AG08395 (cell line): Measurements from ENCODE around the gene RPL18.
A peak's percentile ranks its signal among the peaks of the same experiment; 100 is the strongest.

Experiments used
- DNase-seq: peaks from one replicate; pipeline ENCODE4 v3.0.0; 2012; ENCODE audit warnings: mixed read lengths, low spot score

RPL18 gene

DNA sequence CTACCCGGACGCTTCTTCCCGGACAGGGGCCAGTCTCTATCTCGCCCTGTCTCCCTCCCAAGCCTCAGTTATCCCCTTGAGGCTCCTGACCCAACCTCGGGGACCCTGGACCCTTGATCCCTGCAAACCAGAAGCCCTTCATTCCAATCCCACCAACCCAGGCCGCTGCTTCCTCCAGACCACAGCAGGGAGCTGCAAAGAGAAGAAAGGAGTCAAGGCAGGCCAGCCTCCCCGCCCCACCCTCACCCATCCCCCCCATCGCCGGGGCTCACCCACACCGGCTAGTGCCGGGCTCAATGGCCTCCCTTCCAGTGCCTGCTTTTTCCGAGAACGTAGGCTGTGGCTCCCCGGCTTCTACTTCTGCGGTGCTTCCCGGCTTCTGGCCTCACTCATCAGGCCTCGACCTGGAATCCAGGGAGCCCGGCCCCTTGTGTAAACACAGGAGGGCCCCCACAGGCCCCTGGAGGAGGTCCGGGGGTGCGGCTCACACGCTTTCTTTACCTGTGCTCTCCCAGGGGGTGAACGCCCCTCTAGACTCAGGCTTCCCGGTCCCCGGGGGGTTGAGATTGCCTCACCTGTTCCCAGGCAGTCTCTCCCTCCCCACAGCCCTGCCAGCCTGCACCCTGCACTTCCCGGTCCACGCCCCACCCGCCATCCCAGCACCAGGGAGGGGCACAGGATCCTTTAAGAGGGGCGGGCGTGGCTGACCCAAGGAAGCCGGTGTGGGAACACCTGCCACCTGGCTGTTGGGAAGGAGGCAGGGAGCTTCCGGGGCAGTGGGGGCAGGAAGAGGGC is 4.3 kb downstream of the RPL18 start, which contains the start of gene FAM83E:
Gene FAM83E (minus strand): TSS at position 641 of the 795 bp plus-strand sequence. CDS start 1,704 bp downstream, outside the sequence.
- DNase-seq, result no peak

- DNase-seq, result no peak
Observed at GRCh38 chr19:48613852-48614435, 5.0 kb downstream of the RPL18 start.

GRCh38 chr19:48613024-48613851 is 5.7 kb downstream of the RPL18 start:
- no peak for DNase-seq

- DNase-seq, result no peak
Observed at GRCh38 chr19:48611872-48612271, 7.1 kb downstream of the RPL18 start.

DNA sequence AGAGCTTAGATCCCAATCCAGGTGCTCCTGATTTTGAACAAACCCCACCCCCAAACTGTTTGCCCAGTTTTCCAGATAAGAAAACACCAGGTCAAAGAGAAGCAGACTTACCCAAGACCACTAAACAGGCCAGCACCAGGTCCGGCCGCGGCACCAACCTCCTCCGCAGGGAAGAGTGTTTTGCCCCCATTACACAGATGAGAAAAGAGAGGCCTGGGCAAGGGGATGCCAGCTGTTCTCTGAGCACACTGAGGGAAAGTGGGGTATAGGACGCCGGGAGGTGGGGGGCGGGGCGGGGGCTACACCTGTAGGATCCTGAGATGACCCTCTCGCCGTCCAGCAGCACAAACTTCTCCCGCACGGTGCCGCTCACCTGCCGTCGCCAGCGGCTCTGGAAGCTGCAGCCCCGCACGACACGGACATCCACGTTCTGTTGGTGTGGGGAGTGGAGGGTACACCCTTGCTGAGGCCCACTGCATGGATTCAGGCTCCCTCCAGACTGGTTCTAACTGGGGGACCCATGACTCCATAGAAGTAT is 9.3 kb downstream of the RPL18 start:
- DNase-seq, result no peak

DNA sequence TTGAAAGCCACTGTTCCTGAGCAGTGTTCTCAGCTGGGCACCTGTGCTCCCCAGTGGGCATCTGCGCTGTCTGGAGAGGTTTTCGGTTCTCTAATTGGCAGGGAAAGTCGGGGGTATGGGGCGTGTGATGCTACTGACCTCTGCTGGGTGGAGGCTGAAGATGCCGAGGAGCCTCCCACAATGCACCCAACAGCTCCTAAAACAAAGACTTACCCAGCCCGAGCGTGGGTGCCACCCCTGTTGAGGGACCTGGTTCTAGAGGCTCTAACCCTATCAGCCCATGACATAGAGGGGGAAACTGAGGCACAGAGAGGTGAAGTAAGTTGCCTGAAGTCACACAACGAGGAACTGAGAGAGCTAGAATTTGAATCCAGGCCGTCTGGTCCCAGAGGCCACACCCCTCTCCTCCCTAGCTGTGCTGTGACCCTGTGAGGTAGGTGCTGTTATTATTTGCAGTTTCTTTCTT is 10.1 kb downstream of the RPL18 start:
- DNase-seq, result peak; percentile 73

DNA sequence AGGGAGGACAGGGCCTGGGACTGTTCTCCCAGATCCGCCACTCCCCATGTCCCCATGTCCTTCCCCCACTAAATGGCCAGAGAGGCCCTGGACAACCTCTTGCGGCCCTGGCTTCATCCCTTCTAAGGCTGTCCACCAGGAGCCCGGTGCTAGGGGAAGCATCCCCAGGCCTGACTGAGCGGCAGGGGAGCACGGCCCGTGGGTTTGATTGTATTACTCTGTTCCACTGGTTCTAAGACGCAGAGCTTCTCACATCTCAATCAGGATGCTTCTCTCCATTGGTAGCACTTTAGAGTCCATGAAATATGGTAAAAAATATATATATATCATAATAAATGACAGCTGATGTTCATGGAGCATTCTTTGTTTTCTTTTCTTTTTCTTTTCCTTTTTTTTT is 11.6 kb downstream of the RPL18 start:
- no peak for DNase-seq

- no peak for DNase-seq
Observed at GRCh38 chr19:48606463-48607358, 12.3 kb downstream of the RPL18 start, which contains the start of gene SPACA4. SPACA4 (plus strand) TSS chr19:48606742; CDS start chr19:48606979, 237 bp downstream.

- DNase-seq, result no peak
Observed at GRCh38 chr19:48603850-48604249, 15.1 kb downstream of the RPL18 start.

DNA sequence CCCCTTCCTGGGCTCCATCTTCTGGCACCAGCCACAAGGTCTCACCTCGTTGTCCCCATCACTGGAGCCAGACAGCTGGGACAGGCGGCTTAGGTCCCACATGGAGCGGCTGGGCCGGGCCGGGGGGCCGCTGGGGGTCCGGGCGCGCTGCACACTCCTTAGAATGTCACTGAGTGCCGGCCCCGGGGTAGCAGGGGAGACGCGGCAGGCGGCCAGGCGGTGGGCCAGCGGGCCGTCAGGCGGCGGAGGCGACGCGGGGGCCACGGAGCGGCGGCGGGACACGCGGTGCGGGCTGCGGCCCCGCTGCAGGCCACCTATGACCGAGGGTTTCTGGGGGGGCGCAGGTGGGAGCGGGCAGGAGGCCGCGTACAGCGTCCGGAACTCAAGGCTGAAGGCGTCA is 15.5 kb downstream of the RPL18 start:
- DNase-seq, result no peak

DNA sequence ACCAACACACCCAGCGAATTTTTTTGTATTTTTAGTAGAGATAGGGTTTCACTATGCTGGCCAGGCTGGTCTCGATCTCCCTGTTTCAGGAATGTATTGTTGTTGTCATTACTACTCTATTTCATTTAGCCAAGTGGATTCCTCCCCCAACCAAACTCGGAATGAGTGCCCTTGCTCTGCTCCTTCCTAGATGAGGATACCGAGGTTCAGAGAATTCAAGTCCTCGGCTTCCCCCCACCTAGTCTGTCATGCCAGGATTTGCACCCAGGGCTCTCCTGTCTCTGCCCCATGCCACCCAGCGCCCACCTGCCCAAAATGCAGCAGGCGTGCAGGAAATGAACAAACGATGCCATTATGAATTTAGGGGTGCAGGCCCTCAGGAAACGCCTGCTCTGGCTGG is 16.0 kb downstream of the RPL18 start:
- DNase-seq, result no peak

- no peak for DNase-seq
Observed at GRCh38 chr19:48600679-48601417, 18.1 kb downstream of the RPL18 start.

GRCh38 chr19:48598996-48599700 is 19.8 kb downstream of the RPL18 start:
- DNase-seq, result no peak

- DNase-seq, result no peak
Observed at GRCh38 chr19:48596679-48597465, 22.1 kb downstream of the RPL18 start.

DNA sequence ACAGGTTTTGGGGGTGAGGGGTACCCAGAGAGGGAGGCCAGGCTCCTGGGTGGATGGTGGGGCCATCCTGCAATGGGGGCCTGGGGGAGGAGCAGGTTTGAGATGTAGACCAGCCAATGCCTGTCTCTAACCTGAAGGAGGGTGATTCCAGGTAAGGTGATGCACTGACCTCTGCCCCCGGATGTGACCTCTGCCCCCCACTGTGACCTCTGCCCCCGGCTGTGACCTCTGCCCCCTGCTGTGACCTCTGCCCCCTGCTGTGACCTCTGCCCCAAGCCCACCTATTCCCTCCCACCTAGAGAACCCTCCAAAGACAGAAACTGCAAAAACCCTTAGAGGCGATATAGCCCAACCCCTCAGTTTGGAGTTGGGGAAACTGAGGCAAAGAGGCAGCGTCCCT is 22.7 kb downstream of the RPL18 start:
- no peak for DNase-seq

DNA sequence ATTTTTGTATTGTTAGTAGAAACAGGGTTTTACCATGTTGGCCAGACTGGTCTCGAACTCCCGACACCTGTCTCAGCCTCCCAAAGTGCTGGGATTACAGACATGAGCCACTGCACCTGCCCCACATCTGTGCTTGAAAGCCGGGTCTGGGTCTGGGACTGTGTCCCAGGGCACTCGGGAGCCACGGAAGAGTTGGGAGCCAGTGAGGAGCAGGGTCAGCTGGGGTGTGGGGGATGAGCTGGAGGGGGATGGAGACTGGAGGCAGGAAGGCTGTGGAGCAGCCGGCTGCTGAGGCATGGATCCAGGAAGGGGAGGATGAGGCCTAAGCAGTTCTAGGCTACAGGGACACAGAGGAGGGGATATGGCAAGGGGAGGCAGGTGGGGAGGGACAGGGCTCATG is 23.1 kb downstream of the RPL18 start:
- no peak for DNase-seq

DNA sequence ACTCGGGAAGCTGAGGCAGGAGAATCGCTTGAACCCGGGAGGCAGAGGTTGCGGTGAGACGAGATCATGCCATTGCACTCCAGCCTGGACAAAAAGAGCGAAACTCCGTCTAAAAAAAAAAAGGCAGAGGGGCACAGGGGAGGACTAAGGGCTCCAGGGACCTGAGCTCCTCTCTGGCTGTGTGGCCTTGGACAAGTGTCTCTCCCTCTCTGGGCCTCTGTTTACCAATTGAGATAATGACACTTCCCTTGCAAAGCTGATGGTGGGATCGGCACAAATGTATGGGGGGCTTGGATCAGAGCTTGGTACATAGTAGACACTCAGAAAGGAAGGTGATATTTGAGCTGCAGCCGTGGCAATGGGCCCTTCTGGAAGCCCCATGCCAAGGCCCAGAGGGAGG is 23.8 kb downstream of the RPL18 start:
- DNase-seq, result no peak

GRCh38 chr19:48591021-48591420 is 28.0 kb downstream of the RPL18 start:
- DNase-seq, result no peak
